ENCODE data around the gene MYO15B.
A peak's percentile ranks its signal among the peaks of the same experiment; 100 is the strongest.

MYO15B gene

DNA sequence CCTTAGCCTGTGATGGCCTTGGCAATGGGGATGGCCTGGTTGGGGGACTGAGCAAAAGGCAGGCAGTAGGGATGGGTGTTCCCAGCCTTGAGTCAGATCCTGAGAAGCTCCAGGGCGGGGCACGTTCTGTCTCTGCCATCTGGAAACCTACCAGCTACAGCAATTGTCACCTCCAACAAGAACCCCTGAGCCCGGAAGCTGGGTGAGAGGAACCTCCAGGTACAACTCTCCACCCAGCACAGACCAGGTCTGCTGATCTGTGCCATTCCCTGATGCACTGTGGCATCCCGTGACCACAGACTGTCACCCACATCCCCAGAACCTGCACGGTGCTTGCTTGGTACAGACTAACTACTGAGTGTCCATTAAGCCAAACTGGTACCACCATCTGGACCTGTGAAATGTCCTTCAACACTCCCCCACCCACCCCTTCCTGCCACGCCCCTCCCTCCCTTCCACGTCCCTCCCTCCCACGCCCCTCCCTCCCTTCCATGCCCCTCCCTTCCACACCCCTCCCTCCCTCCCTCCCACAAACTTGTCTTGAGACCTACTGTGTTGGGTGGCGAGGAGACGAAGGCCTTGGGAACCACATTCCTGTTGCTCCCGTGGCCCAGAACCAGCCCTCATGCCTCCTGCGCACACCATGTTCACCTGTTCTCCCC, 16.6 kb downstream of the MYO15B start:
- no peak for DNase-seq

GRCh38 chr17:75605790-75606189, 18.2 kb downstream of the MYO15B start:
- no peak for DNase-seq

DNA sequence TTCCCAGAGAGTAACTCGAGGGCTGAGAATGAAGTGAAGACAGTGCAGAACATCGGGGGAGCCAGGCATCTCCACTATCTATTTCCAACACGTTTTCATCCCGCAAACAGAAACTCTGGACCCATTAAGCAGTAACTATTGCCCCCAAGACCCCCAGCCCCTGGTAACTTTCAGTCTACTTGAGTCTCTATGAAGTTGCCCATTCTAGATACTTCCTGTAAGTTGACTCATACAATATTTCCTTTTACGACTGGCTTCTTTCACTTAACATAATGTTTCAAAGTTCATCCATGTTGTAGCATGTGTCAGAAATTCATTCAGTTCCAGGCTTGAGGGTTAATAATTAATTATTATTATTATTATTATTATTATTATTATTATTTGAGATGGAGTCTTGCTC, 19.5 kb downstream of the MYO15B start:
- DNase-seq: no peak

- no peak for DNase-seq
Measured at GRCh38 chr17:75610103-75610984, 22.7 kb downstream of the MYO15B start.

DNA sequence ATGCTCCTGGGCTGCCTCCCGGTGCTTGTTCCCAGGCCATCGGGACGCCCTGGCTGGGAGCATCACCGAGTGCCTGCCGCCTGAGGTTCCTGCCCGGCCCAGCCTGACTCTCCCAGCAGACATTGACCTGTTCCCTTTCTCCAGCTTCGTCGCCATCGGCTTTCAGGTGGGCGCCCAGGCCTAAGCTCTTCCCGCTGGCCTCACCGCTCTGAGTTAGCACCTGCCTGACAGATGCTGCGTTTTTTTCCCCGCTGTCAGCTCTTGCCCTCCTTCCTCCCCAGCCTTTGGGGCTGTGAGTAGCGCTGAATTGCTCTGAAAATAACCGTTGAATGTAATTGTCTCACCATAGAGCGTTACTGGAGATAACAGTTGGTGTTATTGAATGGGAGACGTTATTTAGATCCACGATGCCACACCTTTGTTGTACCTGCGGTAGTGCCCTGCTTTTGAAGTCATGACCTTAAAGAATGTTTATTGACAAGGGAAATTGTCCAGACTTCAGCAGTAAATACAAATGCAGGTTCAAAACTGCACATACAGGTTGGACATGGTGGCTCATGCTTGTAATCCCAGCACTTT, 24.3 kb downstream of the MYO15B start:
- DNase-seq: no peak

DNA sequence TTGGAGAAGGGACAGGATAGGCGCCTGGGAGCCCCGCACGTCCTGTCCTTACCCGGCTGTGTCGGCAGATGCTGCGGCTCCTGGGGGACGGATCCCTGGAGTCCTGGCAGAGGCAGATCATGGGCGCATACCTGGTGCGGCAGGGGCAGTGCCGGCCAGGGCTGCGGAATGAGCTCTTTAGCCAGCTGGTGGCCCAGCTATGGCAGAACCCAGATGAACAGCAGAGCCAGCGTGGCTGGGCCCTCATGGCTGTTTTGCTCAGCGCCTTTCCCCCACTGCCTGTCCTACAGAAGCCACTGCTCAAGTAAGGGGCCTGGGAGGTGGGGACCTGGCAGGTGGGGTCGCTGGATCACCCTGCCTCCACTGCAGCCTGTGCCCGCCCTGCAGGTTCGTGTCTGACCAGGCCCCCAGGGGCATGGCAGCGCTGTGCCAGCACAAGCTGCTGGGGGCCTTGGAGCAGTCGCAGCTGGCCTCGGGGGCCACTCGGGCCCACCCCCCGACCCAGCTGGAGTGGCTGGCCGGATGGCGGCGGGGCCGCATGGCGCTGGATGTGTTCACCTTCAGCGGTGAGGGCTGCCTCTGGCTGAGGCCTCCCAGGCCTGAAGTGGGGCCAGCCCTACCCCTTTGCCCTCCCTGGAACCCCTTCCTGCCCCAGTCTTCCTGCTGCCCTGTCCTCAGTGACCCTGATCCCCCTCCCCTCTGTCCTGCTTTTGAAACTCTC, 25.5 kb downstream of the MYO15B start:
- DNase-seq: no peak

DNA sequence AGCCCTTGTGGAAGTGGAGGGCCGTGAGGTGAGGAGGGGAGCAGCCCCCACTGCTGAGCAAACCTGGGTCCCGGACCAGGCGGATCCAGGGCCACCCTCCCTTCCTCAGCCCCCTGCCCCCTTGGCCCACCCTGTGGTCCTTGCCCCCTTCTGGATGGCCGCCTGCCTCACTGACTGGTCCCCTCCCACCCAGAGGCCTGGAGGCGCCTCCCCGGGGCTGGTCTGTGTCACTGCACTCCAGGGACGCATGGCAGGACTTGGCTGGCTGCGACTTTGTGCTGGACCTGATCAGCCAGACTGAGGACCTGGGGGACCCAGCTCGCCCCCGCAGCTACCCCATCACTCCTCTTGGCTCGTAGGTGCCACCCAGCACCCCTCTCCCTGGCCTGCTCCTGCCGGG, 26.4 kb downstream of the MYO15B start:
- DNase-seq: no peak

DNA sequence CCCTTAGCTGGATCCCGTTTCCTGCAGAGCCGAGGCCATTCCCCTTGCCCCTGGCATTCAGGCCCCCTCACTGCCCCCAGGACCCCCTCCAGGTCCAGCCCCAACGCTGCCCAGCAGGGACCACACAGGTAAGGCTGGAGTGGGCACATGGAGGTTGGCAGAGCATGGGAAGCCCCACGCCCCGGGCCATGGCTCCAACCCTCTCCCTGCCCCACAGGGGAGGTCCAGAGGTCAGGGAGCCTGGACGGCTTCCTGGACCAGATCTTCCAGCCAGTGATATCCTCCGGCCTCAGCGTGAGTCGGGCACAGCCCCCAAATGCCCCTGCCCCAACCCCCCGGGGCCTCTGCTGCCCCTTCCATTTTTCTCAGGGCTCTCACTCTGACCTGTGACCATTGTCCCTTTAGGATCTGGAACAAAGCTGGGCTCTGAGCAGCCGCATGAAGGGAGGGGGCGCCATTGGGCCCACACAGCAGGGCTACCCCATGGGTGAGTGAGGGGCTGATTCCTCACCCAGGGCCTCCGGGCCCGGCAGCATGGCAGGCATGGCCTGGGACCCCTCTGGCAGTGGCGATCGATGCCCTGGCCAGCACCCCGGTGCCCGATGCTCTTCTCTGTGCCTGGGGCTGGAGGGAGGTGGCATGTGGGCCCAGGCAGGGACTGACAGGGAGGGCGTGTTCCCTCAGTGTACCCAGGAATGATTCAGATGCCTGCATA, 27.1 kb downstream of the MYO15B start:
- DNase-seq: no peak

DNA sequence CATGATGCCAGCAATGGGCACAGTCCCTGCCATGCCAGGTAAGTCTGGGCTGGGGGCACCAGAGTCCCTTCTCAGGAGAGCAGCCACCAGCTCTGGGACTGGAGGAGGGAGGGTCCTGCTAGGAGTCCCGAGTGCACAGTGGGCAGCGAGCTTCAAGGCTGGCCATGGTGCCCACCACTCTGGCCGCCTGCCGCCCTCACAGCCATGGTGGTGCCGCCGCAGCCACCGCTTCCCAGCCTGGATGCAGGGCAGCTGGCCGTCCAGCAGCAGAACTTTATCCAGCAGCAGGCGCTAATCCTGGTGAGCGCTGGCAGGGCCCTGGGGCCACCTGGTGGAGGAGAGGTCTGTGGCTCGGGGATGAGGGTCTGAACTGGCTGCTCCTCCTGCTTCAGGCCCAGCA, 27.7 kb downstream of the MYO15B start:
- no peak for DNase-seq

DNA sequence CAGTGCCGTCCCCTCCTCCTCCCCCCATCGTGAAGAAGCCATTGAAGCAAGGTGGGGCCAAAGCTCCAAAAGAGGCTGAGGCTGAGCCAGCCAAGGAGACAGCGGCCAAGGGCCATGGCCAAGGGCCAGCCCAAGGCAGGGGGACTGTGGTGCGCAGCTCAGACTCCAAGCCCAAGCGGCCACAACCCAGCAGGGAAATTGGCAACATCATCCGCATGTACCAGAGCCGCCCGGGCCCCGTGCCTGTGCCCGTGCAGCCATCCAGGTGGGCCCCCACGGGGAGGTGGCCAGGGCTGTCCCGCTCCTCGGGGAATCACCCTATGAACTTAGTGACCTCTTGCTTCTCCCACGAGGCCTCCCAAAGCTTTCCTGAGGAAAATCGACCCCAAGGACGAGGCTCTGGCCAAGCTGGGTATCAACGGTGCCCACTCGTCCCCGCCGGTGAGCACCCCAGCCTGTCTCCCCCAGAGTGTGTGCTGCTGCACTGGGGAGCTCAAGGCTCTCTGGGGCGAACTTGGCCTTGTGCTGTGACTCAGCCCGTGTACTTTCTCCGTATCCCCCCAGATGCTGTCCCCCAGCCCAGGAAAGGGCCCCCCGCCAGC, 29.0 kb downstream of the MYO15B start:
- no peak for DNase-seq

DNA sequence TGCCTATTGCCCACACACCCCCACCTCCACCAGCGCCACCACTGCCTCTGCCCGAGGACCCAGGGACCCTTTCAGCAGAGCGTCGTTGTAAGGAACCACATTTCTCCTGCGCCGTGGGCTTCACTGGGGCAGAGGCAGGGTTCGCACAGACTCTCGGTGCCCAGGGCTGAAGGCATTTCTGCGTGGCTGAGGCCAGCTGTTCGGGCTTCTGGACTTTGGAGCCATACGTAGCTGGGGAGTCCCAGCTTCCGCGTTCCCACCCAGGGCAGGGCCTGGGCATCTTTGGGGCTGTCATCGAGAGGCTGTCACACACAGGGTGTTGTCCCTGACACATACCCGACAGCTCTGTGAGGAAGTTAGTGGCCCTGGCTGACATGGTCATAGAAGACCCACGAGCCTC, 29.6 kb downstream of the MYO15B start:
- no peak for DNase-seq

GRCh38 chr17:75617675-75618074, 30.1 kb downstream of the MYO15B start:
- DNase-seq: no peak

- no peak for DNase-seq
Measured at GRCh38 chr17:75619506-75620431, 32.2 kb downstream of the MYO15B start.

- DNase-seq: no peak
Measured at GRCh38 chr17:75621489-75621888, 33.9 kb downstream of the MYO15B start.

DNA sequence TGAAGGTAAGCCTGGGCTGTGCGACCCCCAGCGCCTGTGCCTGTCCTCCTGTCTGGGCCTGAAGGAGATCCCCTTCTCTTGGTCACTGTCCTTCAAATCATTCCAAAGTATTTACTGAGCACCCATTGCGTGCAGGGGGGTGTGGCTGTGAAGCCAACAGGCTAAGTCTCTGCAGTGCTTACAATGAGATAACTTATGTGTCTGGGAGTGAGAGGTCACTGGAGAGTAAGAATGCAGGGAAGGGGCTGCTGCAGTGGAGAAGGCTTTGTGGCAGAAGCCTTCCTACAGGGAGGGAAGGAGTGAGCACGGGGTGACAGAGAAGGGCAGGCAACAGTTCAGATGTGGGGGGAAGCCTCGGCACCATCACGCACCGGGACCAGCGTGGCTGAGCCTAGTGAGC, 34.5 kb downstream of the MYO15B start:
- no peak for DNase-seq

- no peak for DNase-seq
Measured at GRCh38 chr17:75622771-75623273, 35.2 kb downstream of the MYO15B start.

GRCh38 chr17:75623386-75623785, 35.8 kb downstream of the MYO15B start:
- no peak for DNase-seq

DNA sequence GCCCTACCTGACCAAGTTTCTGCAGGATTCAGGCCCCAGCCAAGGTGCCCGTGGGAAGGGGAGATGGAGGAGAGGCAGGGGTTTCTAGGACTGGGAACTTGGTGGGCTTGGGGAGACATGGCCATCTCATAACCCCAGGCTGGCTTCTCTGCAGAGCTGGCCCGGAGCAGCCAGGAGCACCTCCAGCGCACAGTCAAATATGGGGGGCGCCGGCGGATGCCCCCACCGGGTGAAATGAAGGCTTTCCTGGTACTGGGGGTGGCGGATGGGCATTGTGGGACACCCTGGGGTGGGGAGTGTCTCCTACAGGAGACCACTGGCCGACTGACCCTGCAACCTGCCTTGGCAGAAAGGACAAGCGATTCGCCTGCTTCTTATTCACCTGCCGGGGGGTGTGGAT, 36.4 kb downstream of the MYO15B start:
- no peak for DNase-seq

GRCh38 chr17:75624714-75625345, 37.2 kb downstream of the MYO15B start:
- no peak for DNase-seq

- DNase-seq: peak; percentile 7
Measured at GRCh38 chr17:75625813-75626486, 38.4 kb downstream of the MYO15B start.
